PC-3 (cell line): ENCODE measurements around the gene FBXW7.

Source experiments
- EZH2 ChIP-seq: fragments of 300-600 bp; sonication (generic); IDR thresholded peaks from one replicate; pipeline ENCODE4 v1.6.1; 2017; ENCODE audit warnings: antibody characterized with exemption, mild to moderate bottlenecking, low read length; ENCODE audit not compliant: unreplicated experiment
- TF ChIP-seq, protein P1 (sequence below): fragments of 300-600 bp; sonication (generic); conservative IDR thresholded peaks from 2 replicates; pipeline ENCODE4 v1.5.1; 2017; ENCODE audit warnings: antibody characterized with exemption, low read depth, mild to moderate bottlenecking, low read length

- TF ChIP-seq, protein P1, sequence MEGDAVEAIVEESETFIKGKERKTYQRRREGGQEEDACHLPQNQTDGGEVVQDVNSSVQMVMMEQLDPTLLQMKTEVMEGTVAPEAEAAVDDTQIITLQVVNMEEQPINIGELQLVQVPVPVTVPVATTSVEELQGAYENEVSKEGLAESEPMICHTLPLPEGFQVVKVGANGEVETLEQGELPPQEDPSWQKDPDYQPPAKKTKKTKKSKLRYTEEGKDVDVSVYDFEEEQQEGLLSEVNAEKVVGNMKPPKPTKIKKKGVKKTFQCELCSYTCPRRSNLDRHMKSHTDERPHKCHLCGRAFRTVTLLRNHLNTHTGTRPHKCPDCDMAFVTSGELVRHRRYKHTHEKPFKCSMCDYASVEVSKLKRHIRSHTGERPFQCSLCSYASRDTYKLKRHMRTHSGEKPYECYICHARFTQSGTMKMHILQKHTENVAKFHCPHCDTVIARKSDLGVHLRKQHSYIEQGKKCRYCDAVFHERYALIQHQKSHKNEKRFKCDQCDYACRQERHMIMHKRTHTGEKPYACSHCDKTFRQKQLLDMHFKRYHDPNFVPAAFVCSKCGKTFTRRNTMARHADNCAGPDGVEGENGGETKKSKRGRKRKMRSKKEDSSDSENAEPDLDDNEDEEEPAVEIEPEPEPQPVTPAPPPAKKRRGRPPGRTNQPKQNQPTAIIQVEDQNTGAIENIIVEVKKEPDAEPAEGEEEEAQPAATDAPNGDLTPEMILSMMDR = no peak
- no peak for TF ChIP-seq EZH2
These were observed 68.8 kb downstream of the FBXW7 start for GRCh38 chr4:152467101-152467500.
